Astrocyte of the spinal cord (primary cell): ENCODE data around the gene EXD3.
A peak's percentile ranks its signal among the peaks of the same experiment; 100 is the strongest.

Experiments
- DNase-seq: peaks from one replicate; pipeline ENCODE4 v3.0.0; 2011; ENCODE audit warnings: low read depth, low spot score
- H3K4me3 ChIP-seq: 2 replicates; pipeline ENCODE4 v1.5.1; 2011; ENCODE audit warnings: low read depth, mild to moderate bottlenecking, low read length, moderate library complexity
- in situ Hi-C: cut with HindIII; loops from 2 replicates; pipeline ENCODE4 v1.10.0; 2017; ENCODE audit warnings: low sequenced_read_pairs
- TF ChIP-seq, protein P1 (sequence below): IDR thresholded peaks from 2 replicates; pipeline ENCODE4 v1.5.1; 2012; ENCODE audit warnings: low read depth, mild to moderate bottlenecking, low read length, inconsistent platforms

Gene EXD3

DNA sequence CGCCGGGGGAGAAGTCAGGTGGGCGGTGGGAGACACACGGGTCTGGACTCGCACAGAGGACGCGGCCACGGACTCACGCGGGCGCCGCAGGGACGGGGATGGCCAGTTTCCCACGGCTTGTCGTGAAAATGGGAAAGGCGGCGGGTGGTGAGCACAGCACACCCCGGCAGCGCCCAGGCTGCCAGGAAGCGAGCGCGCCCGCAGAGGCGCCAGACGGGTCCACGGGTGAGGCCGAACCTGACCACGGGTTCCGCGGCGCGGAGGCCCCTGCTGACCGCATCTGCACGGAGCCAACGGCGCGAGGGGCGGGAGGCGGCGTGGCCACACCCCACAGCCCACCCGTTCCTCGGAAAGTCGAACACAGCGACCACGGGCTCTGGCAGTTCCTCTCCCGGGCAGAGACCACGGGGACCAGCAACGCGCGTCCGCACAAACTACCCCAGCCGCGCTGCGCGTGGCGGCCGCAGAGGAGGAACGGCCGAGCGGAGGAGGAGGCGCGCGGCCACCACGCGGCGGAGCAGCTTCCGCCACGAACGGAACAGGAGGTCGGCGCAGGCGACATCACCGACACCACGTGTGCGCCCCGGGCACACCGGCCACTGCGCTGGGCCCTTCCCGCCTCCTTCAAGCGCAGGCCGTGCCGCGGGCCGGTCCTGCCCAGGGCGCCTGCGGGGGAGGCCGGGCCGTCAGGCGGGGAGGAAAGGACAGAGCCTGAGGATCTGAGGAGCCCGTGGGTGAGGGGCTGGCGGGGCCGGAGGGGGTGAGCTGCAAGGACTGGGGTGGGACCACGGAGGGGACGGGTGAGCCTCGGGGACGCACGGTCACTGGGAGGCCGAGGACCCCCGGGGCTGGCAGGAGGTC, 5.6 kb downstream of the EXD3 start:
- in situ Hi-C loops: no loop called here
- DNase-seq: no peak
- H3K4me3 ChIP-seq: no peak overlapping the region
- TF ChIP-seq, protein P1, sequence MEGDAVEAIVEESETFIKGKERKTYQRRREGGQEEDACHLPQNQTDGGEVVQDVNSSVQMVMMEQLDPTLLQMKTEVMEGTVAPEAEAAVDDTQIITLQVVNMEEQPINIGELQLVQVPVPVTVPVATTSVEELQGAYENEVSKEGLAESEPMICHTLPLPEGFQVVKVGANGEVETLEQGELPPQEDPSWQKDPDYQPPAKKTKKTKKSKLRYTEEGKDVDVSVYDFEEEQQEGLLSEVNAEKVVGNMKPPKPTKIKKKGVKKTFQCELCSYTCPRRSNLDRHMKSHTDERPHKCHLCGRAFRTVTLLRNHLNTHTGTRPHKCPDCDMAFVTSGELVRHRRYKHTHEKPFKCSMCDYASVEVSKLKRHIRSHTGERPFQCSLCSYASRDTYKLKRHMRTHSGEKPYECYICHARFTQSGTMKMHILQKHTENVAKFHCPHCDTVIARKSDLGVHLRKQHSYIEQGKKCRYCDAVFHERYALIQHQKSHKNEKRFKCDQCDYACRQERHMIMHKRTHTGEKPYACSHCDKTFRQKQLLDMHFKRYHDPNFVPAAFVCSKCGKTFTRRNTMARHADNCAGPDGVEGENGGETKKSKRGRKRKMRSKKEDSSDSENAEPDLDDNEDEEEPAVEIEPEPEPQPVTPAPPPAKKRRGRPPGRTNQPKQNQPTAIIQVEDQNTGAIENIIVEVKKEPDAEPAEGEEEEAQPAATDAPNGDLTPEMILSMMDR: no peak

DNA sequence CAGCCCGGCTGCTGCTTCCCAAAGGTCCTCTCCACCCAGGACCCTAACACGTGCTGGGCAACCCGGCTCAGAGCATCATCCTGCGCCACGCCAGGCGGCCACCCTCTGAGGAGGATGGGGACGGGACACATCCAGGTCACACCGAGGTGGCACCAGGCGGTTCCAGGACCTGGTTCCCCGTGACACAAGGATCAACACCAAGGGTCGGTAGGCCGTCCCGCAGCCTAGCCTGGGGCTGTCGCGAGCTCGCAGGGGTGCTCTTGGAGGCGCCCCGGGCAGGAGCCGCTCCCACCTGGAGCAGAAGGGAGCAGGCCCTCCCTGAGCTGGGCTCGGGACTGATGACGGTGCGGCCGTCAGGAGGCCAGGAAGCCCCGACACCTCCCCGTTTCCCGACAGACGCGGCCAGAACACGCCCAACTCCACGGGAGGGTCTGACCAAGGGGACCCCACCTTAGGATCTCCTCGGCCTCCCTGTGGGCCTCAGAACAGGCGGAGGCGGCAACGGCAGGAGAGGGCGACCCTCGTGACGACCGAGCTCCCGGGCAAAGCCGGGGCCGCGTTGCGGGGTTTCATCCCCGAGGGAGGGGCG, 6.3 kb downstream of the EXD3 start:
- no peak for DNase-seq
- in situ Hi-C loops: no loop called here
- TF ChIP-seq, protein P1: no peak
- H3K4me3 ChIP-seq: no peak overlapping the region

GRCh38 chr9:137416006-137416562, 6.9 kb downstream of the EXD3 start:
- TF ChIP-seq, protein P1: no peak
- H3K4me3 ChIP-seq: no peak overlapping the region
- no peak for DNase-seq
- in situ Hi-C loops: no loop called here

DNA sequence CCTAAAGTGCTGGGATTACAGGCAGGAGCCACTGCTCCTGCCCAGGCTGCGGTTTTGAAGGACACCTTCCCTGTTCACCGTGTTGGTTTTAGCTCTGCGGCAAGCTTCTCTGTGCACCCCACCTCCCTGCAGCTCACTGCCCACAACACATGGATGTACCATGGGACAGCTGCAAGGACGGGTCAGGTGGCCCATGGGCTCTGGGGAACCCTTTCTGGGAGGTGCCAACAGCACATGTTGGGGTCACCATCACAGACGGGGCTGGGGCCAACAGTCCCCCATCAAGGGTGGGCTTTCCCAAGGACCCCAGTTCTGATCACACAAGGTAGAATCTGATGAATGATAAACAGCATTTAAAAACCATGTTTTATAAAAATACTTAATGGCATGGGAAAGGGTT, 7.5 kb downstream of the EXD3 start:
- TF ChIP-seq, protein P1: no peak
- H3K4me3 ChIP-seq: no peak overlapping the region
- DNase-seq: no peak
- in situ Hi-C loops: no loop called here

DNA sequence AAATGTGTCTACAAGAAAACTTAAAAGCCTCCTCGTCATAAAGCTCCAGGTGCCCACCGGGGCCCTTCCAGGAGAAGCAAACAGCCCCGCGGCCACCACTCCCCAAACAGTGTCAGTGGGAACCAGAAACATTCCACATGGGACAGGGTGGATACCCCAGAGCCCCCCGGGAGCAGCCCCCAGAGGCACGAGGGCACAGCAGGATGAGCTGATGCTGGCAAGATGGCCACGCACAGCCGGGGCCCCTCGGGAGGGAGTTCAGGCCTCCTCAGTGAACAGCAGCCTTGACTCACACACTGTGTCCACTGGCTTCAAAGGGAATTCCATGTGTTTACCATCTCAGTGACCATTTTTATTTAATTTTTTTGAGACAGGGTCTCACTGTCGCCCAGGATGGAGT, 10.5 kb downstream of the EXD3 start:
- no peak overlapping the region for H3K4me3 ChIP-seq
- in situ Hi-C loops: no loop called here
- no peak for DNase-seq
- TF ChIP-seq, protein P1: no peak

DNA sequence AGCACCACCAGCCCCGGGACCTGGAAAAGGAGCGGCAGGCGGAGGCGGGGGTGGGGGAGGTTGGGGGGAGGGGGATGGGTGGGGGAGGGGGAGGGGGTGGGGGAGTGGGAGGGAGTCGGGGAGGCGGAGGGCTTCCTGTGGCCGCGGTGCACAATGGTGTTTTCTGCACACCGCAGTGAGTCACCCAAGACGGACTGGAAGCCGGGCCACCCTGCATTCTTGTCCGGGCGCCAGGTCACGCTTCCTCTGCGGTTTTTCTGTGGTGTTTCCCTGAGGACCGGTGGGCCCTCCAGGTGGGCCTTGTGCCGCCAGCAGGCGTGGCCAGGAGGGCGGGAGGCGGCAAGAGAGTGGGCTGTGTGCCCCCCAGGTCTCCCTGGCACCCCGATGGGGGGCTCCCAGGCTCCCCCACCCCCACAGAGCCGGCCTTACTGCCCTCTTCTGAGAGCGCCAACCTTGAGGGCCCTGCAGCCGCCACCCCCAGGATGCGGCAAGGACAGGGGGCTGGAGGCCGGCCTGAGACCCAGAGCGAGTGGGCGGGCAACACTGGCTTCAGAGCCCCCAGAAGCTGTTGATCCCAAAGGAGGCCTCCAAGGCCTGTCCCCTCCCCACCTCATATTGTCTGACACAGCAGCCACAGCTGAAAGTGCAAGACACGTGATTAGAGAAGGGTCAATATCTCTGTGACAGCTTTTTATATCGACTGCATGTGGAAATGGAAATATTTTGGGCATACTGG, 11.1 kb downstream of the EXD3 start:
- TF ChIP-seq, protein P1: no peak
- in situ Hi-C loops: no loop called here
- no peak overlapping the region for H3K4me3 ChIP-seq
- DNase-seq: peak; percentile 94
